Kidney tubule cell (primary cell): Measurements from ENCODE around the gene SIK2.

ENCODE experiments used
- DNase-seq: peaks from one replicate; pipeline ENCODE4 v3.0.0-alpha.2; 2018; ENCODE audit warnings: low spot score

SIK2 gene

DNA sequence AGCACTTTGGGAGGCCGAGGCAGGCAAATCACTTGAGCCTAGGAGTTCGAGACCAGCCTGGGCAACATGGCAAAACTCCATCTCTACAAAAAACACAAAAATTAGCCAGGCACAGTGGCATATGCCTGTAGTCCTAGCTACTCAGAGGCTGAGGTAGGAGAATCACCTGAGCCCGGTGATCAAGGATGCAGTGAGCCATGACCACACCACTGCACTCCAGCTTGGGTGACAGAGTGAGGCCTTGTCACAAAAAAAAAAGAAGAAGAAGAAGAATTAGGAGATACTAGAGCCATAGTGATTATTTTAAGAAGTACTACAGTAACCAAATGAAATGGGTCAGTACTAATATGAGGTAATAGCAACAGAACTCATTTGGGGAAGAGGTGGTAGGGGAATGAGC is 56.2 kb downstream of the SIK2 start:
- DNase-seq, result peak; percentile 26

DNA sequence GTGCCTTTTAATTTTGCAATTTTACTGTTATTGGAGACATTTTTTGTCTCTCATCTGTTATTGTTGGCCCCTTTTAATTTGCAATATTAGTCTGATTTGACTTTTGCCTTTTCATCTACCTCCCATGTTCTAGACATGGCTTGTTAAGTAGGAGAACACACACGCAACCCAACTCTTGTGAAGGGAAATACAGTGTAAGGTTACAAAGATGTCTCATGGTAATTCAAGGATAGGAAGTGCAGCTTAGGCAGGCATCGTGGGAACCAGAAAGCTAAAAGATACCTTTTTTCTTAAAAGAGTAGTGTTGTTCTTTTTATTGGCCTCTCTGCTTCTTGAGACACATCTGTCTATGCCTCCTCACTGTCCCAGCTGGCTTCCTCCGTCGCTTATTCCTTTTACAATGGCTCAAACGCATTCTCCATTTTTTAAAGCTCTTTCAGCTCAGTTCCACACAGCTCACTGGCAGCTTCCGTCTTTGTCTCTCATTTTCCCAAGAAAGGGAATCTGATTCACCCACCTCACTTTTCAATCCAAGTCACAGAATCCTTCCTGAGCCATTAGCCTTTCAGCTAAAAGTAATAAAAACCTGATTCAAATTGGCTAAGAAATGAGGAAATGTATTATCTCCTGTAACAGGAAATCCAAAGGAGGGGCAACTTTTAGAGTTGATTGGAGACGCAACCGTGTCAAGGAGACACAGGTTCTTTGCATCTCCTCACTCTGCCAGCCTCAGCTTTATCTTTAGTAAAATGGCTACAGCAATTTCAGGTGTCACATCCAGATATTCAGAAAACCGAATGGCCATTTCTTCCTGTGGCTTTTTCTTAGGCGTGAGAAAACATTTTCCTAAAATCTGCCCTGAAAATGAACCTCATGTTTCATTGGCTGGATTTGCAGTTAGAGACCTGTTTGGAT is 57.2 kb downstream of the SIK2 start:
- DNase-seq, result no peak

DNA sequence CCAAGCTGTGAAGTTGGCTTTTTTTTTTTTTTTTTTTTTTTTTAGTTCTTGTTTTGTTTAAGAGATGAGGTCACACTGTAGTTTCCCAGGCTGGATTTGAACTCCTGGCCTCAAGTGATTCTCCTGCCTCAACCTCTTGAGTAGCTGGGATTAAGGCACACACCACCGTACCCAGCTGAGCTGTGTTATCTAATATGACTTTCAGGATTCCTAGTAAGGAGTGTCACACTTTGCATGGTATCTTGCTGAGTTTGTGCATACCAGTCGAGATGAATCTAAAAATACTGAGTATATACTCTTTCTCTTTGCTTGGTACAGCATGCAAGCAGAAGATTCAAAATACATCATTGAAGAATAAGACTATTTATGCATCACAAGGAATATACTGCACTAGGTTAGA is 58.6 kb downstream of the SIK2 start:
- DNase-seq, result no peak

DNA sequence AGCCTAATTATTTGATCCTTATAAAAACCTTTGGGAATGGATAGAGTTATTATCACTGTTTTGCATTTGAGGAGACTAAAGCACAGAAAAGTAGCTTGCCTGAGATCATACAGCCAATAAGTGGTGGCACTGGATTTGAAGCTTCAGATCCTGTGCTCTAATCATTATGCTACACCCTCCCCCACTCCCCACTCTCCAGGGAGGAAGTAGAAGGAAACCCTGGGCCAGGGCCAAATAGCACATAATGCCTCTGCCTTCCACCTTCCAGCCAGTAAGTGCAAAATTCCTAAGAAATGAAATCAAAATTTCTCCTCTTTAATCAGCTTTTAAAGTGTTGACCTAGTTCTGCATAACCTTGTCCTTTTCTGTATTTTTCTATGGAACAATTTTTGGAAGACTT is 61.6 kb downstream of the SIK2 start:
- DNase-seq, result peak; percentile 48

DNA sequence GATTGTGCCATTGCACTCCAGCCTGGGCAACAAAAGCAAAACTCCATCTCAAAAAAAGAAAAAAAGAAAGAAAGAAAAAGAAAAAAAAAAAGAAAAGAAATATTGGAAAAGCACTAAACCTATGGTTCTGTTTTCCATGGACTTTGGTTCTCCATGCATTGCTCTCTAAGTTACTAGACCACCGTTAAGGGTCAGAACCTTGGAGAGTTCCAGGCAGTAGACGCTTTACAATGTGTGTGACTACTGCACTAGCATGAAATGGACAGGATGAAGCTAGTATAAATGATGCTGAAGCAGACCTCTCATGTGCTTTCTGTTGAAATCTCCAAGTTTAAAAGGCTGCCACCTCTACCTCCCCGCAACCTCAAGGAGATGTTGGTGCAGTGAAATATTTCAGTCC is 63.5 kb downstream of the SIK2 start:
- no peak for DNase-seq

DNA sequence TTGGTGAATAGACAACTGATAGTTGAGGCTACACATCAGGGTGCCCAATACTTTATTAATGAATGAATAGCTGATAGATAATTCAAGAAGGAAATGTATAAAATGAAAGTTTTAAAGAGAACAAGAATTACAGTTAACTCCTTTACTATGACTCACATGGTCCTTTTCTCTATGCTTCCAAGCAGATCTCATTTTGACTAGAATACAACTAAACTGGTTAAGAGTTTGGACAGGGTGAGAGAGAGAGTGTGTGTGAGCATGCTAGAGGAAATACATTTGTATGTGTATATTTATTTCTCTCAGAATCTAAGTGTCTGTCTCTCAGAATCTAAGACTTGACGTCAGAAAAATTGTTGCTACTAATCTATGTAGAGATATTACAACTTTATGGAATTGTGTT is 66.7 kb downstream of the SIK2 start:
- no peak for DNase-seq

DNA sequence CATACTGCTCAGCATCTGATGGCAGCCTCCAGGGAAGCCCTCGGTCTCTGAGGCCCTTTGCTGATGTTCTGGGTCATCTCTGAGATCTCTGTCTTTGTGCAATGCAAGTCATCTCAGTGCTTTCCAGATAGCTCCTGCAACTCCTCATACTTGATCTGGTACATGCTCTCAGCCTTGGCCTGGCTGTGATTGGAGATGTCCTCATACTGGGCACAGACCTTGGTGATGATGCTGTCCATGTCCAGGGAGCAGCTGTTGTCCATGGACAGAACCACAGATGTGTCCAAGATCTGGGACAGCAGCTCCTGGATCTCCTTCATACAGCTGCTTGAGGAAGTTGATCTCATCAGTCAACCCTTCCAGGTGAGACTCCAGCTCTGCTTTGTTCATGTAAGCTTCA is 69.1 kb downstream of the SIK2 start:
- DNase-seq, result no peak

DNA sequence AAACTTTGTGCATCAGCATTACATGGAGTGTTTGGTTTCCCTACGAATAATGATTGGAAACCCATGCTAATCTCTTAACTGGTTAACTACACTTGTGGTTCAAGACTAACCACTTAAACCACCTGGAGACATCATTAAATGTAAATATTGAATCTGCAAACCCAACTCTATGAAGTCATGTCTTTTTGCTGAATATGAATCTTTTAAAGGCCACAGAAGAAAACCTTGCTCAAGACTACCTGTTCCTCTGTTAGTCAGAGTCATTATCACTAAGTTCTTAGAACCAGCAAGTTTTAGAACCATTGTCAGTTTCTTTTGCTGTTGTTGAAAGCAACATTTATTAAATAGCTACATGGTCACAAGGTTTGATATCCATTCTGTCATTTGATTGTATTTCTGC is 70.7 kb downstream of the SIK2 start:
- DNase-seq, result no peak

DNA sequence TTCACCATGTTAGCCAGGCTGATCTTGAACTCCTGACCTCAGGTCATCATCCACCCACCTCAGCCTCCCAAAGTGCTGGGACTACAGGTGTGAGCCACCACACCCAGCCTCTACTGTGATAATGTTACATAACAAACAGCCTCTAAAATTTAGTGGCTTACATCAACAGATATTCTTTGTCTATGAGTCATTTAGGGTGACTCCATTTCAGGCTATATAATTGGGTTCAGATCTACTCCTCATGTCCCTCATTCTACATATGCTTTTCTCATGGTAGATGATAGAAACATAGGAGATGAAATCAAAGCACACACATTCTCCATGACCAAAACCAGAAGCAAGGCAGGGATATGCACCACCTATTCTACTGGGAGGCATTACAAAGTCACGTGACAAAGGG is 72.7 kb downstream of the SIK2 start:
- DNase-seq, result no peak

DNA sequence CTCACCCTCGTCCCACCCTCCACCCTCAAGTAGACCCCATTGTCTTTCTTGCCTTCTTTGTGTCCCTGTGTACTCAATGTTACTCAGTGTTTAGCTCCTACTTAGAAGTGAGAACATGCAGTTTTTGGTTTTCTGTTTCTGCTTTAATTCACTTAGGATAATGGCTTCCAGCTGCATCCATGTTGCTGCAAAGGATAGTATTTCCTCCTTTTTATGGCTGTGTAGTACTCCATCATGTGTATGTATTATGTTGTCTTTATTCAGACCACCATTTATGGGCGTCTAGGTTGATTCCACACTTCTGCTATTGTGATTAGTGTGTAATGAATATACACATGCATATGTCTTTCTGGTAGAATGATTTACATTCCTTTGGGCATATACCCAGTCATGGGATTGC is 73.6 kb downstream of the SIK2 start:
- no peak for DNase-seq

DNA sequence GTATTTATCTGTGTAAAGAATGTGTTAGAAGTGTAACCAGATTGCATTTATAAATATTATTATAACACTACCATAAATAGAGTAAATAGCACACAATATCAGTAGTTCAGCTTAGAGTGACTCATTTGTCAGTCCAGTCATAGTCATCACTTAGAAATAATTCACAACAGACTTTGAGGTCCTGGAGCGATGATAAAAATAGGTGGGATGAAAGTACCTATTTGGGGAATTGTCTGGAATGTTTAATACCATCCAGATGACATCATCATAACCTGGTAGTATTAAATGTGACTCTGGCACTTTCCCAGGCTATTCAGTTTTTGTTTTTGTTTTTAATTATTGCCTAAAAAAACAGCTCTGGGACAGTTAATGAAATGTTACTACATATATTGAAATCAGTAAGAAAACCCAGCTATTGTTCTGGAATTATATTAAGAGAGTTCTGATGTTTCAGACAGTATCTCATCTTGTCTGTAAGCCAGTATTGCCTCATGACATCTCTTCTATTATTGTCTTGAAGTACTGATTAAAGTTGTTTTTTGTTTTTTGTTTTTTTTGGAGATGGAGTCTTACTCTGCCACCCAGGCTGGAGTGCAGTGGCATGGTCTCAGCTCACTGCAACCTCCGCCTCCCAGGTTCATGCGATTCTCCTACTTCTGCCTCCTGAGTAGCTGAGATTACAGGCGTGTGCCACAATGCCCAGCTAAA is 74.8 kb downstream of the SIK2 start:
- DNase-seq, result peak; percentile 77

DNA sequence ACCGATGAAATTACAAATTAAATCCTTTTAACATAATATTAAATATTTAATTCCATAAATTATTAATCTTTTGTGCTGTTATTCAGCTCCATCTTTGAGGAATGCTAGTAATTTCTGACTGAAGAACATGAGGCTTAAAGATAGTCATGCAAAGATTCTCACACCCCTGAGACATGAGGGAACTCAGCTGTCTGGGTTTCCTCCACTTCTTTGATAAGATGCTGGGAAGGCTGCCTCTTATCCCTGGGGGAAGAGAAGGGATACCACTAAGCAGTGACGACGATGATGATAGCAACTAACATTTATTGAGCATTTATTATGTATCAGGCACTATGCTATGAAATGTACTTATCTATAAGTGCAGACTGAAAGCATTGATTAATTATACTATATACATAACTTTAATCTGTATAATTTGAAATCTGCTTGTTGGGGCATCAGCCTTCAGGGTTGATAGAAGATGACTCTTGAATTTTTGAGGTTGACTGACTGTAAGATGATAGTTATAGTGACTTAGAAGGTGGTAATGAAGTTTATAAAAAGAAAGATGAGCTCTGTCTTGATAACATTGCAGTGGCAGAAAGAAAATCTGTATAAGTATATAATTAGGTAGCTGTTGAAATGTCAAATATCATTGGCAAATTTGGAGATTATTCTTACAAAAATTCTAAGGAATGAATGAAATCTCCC is 78.4 kb downstream of the SIK2 start:
- no peak for DNase-seq

DNA sequence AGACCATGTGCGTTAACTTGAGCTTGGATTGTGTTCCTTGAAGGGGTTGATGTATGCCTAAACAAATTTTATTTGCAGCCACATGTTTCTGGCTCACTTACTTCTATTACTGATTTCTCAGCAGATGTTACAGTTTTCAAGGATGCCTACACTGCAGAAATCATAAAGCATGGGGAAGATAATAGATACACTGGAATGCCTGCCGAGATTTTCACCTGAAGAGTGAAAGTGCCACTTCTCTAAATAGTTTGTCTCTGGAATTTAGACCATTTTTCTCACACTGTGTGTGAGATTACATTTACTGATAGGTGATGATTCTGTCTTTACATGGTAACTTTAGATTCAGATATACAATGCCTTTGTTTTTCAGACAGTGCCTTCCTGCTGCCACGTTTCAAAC is 81.6 kb downstream of the SIK2 start:
- DNase-seq, result no peak

DNA sequence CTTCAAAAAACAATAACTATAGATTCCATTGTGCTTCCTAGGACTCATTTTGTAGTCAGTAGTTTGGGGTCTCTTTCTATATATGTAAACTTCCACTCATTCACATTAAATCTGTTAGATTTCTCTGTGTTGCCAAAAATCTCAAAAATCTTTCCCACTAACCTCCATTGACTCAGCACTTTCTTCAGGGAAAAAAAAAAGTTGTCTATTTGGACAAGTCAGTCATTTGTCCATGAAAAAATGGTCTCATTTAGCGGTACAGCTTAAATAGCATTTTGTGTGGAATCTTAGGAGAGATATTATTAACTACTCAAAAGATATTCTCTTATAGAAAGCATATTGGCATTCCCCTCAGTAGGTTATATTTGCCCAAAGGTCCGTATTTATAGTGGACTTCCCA is 82.0 kb downstream of the SIK2 start:
- DNase-seq, result no peak

DNA sequence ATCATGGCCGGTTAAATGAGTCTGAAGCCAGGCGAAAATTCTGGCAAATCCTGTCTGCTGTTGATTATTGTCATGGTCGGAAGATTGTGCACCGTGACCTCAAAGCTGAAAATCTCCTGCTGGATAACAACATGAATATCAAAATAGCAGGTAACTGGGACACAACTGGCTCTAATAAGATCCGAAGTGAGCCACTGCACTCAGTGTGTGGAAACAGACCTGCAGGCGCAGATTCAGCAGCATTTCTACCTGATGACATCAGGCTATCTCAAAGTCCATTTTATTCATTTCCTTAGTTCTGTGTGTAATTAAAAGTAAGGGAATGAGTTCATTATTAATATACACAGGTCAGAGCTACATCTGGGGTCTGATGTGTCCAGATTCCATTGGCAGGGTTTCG is 85.8 kb downstream of the SIK2 start:
- DNase-seq, result peak; percentile 81

DNA sequence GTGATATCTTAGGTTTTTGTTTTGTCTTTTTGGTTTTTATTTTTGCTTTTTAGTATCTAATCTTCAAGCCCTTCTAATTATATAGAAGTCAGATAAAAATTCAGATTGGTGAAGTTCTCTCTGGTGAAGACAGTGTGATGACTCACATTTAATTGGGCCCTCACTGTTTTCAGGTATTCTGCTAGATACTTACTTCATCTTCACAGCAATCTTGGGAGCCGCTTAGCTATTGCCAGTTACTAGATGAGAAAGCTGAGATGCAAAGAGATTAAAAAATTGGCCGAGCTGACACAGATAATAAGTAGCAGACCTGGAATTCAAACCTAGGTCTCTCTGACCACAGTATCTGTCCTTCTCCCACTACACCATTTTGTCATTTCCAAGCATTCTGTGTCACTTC is 88.9 kb downstream of the SIK2 start:
- DNase-seq, result peak; percentile 28

DNA sequence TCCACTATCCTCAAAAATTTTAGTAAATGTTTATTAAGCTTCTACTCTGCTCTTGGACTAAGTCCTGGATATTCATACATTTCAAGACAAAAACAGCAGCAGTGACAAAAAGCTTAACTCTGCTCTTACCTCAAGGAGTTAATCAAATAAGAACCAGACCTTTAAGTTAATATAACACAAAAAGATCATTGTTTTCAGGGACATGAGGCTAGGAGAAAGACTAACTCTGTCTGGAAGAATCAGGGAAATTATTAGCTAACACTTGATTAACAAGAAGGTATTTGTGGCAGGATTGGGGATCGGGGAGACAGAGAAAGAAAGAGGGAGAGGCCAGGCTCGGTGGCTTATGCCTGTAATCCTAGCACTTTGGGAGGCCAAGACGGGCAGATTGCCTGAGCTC is 89.5 kb downstream of the SIK2 start:
- peak; percentile 53 for DNase-seq

DNA sequence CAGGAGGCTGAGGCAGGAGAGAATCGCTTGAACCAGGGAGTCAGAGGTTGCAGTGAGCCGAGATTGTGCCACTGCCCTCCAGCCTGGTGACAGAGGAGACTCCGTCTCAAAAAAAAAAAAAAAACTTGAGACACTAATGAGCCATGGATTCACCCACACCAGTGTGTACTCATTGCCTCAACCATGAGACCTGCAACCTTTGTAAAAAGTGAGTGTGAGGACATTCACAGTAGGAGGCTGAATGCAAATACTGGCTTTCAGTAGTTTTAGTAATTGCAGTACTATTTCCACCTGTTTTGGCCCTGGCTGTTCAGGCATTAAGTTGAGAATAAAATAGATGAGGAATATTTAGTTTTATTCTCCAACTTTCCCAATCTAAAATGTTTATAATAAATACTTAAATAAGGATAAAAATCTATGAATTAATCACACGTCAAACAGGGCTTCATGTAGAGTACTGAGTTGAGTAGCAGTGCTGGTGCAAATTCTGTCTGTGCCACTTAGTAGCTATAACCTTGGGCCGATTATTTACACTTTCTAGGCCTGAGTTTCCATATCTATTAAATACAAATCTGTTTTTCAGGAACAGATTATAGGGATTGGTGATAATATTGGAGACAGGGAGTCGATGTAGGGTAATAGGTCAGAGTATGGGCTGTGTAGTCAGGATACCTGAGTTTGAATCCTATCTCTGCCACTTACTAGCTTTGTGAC is 91.1 kb downstream of the SIK2 start:
- no peak for DNase-seq

DNA sequence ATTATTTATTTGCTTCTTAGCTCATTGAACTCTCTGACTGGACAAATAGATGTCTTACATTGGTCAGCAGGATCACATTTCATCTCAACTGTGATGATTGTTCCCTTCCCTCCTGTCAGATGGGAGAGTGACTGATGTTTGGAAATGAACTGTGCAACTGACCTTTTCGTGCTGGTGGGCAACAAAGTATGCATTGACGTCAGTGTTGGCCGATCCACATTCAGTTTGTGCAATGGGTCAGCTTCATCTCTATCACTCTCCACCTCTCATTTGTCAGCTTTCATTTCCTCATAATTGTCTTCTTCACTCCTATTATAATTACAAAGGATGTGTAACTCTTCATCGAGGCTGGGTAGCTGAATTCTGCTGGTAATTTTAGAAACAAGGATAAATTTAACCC is 92.6 kb downstream of the SIK2 start:
- peak; percentile 84 for DNase-seq

DNA sequence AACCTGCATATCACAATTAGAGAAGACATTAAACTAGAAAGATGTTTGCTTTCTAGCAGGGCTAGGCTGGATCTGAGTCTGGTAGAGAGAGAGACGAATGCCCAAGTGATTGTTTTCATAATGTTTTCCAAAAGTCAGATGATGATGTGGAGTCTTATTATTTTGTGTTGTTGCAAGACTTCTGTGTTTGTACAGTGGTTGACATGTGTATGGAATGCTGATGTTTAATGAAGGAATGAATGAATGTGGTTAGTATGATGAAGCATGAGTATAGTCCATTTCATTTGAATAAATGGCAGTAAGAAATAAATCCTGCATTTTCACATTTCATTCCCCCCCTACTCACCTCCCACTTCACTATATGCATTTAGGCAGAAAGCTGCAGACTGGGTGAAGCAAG is 94.3 kb downstream of the SIK2 start:
- DNase-seq, result peak; percentile 50

DNA sequence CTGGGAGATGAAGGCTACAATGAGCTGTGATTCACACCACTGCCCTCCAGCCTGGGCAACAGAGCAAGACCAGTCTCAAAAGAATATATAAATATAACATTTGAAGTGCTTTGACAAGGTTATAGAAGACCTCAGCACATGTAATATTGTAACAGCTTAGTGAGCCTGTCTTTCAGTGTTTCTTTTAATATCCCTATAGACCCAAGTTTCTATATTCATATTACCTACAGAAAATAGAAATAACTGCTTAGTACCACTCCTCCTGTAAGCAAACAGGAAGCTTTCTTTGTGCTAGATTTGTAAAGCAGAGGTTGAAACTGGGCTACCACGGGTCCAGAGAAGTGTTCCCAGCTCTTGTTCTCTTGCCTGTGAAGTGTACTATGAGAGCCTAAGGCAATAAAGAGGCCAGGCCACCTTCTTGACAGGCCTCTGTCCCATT is 95.7 kb downstream of the SIK2 start:
- DNase-seq, result peak; percentile 50

DNA sequence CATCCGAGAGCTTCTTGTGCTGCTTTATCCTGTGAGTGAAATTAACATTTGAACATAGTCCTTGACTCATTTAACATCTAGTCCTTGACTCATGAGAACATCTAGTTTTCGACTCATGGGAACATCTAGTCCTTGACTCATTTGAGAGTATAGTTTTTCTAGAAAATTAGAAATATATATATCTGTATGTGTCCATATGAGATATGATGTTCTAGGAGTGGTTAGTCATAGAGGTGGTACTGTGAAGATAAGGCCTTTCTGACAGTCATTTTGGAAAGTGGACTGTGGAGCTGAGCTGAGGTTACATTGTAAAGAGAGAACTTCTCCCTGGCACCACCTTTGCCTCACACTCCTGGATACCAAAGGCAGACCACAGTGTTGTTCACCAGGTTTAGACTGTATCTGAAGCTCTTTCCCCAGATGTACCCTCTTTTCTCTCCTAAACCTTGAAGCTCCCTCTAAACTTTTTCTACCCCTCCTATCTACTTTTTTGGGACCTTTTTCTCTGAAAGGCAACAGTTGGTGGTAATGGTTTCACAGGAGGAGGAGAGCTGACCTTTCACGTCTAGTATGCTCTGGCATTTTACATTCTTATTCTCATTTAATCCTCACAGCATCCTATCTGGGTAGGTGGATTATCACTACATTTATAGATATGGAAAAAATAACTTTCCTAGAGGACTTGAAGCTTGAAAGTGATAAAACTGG is 96.8 kb downstream of the SIK2 start:
- DNase-seq, result no peak
